HG03460 (cell line): ENCODE measurements around the gene DNAJC13.
A peak's percentile ranks its signal among the peaks of the same experiment; 100 is the strongest.

ENCODE experiments used
- ATAC-seq: cut with Tn5 transposase; IDR thresholded peaks from one replicate; pipeline ENCODE4 v1.9.1; 2021; ENCODE audit not compliant: unreplicated experiment

DNAJC13 gene

DNA sequence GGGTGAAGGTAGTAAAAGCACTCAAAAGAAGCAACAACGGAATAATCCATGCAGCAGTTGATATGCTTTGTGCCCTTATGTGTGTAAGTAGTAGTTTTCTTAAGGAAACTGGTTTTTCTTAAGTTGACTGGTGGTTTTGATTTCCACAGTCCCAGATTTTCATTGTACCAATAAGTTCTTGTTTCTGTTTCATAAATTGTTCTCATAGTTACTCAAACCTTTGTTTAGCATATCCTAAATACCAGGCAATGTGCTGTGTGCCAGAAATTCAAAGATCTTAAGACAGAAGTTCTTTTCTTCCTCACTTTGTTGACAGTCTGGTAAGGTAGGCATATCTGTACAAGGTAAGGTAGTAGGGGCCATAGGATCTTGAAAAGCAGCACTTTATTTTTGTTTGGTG, 40.0 kb downstream of the DNAJC13 start:
- no peak for ATAC-seq

DNA sequence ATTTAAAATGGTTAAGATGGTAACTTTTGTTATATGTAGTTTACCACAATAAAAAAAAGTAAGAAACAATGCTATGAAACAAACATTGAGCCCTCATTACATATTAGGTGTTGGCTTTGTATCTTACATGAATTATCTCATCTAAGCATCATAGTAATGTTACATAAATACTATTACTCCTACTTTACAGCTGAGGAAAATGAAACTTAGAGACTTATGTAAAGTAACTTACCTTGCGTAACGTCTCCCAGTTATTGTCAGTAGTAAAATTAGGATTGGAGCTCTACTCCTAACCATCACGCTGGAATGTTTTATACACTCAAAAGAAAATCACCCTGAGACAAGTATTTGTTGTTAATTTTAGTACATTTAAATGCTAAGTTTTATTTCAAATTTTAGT, 42.2 kb downstream of the DNAJC13 start:
- ATAC-seq: no peak

DNA sequence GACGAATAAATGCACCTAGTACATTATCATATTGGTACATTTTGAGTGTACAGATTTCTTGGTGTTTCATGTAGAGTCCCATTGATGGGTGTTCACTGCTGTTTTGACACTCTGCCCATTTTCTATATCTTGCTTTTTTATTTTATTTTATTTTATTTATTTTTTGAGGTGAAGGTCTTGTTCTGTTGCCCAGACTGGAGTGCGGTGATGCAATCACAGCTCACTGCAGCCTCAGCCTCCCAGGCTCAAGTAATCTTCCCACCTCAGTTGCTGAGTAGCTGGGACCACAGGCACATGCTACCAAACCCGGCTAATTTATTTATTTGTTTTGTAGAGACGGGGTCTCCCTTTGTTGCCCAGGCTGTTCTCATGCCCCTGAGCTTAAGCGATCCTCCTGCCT, 44.2 kb downstream of the DNAJC13 start:
- ATAC-seq: no peak

DNA sequence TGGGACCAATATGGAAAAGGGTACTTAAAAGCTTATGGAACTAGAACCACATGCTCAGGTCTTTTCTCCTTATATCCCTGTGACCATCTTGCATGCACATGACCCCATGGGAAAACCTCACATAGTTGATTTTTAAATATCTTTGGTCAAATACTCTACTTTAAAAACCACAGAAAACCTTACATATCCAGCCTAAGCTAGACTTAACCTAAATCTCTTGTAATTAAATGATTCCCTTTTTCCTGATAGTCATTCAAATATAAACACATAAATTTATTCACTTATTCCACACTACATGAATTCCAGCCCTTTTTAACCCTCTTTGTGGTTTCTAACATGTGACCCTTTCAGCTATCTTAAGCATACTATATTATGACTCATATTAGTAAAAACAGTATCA, 46.8 kb downstream of the DNAJC13 start:
- no peak for ATAC-seq

DNA sequence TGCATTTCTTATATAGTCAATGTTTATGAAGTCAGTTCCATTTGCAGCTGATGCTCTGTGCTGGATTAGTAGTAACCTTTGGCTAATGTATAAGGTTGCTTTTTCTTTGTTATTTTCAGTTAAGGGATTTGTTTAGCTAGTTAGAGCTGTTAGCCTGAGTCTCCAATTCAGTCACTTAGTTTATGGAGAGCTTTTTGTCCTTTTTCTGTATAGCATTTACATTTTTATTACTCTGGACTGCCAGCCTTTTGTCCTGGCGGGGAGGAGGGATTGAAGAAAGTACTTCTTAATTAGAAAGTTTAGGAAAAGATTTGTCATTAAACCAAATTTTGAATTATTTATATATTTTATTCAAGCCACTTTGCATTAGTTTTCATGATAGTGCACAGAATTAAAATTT, 52.0 kb downstream of the DNAJC13 start:
- no peak for ATAC-seq

DNA sequence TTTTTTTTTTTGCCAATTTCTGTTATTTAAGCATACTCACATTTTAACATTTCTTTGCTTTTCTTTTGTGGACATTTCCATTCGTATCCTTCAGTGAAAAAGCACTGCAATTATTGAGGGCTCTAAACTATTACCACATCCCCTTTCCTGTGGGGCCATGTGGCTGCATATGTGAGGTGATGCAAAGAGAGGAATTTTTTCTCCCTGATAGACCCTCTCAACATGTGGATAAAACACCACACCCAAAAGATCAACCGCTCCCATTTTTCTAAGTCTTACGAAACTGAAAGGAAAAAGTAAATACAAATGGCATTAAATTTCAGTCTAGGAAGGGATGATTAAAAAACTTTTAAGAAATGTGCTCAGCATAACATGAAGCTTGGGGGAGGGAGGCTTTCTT, 68.8 kb downstream of the DNAJC13 start:
- no peak for ATAC-seq

DNA sequence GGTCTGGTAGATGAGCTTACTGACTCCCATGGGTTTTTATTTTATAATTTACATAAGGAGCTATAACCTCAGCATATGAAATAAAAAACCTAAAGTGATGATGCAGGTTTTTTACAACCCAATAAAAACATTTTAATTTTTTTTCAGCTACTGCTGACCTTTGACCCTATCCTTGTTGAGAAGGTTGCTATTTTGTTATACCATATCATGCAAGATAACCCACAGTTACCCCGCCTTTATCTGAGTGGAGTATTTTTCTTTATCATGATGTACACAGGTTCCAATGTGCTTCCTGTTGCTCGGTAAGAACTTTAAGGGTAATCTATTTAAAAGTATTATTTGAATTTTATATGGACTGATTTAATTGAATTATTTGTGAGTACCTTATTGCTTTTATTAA, 70.8 kb downstream of the DNAJC13 start:
- no peak for ATAC-seq

DNA sequence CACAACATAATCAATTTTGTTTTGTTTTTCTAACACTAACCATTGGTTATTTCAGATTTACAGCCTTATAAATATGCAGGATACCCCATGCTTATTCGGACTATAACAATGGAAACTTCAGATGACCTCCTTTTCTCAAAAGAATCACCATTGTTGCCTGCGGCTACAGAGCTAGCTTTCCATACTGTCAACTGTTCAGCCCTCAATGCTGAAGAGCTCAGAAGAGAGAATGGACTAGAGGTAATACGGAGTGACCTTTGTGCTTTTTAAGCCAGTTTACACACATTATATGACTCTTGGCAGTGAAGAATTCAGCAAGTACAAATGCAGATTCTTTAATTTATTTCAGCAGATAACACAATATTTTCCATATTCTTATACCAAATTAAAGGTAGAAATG, 81.8 kb downstream of the DNAJC13 start:
- no peak for ATAC-seq

DNA sequence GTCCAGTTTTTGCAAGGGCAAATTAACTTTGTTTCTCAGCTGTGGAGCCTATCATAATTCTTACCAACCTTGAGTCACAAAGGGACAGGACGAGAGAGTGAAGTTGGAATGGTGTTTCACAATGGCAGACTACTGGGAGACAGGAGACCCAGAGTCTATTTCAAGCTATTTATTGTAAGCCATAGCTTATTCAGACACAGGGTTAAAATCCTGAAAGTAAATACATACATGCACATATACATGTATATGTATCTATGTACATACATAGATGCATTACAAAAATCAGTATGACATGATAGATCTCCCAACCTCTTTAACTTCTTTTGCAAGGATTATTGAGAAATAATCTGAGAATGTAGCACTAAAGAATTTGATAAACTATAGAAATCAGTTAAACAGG, 86.3 kb downstream of the DNAJC13 start:
- ATAC-seq: no peak

DNA sequence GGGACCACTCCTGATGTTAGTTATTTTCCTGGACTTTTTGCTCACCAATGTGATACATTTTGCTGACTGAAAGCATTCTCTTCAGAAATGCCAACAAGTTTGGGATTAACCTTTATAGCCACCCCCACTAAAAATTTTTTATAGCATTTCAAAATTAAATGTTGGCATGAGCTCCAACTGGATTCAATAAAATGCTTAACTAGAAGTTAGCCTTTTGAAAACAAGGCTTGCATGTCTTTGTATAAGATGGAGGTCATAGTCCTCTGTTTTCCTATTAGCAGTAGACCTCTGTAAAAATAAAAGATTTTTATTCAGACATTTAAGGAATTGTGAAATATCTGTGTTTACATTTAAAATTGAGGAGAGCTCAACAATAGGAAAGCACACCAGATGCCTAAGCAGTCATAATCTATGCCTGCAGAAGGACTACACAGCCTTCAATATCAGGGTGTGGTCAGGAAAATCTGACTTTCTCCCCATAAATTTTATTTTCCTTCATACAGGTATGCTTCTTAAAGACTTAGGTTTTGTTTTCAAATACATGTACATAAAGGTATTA, 87.2 kb downstream of the DNAJC13 start:
- no peak for ATAC-seq

DNA sequence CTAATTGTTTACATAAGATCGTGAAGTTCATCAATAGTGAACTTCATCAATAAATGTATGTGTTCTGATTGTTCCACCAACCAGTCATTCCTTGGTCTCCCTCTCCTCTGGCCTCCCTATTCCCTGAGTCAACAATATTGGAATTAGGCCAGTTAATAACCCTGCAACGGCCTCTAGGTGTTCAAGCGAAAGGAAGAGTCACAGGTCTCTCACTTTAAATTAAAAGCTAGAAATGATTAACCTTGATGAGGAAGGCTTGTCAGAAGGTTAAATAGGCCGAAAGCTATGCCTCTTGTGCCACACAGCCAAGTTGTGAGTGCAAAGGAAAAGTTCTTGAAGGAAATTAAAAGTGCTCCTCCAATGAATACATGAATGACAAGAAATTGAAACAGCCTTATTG, 90.4 kb downstream of the DNAJC13 start:
- no peak for ATAC-seq

DNA sequence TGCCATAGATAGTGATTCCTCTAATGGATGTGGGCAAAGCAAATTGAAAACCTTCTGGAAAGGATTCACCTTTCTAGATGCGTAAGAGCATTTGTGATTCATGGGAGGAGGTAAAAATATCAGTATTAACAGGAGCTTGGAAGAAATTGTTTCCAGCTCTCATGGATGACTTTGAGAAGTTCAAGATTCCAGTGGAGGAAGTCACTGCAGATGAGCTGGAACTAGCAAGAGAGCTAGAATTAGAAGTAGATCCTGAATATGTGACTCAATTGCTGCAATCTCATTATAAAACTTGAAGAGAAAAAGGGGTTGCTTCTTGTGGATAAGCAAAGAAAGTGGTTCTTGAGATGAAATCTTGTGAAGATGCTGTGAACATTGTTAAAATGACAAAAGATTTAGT, 91.8 kb downstream of the DNAJC13 start:
- ATAC-seq: no peak

DNA sequence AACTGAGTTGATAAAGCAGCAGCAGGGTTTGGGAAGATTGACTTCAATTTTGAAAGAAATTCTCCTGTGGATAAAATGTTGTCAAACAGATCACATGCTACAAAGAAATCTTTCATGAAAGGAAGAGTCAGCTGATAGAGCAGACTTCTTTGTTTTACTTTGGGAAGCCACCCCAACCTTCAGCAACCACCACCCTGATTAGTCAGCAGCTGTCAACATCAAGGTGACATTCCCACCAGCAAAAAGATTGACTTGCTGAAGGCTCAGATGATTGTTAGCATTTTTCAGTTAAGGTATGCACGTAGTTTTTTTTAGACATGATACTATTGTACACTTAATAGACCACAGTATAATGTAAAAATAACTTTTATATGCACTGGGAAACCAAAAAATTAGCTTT, 92.2 kb downstream of the DNAJC13 start:
- no peak for ATAC-seq

DNA sequence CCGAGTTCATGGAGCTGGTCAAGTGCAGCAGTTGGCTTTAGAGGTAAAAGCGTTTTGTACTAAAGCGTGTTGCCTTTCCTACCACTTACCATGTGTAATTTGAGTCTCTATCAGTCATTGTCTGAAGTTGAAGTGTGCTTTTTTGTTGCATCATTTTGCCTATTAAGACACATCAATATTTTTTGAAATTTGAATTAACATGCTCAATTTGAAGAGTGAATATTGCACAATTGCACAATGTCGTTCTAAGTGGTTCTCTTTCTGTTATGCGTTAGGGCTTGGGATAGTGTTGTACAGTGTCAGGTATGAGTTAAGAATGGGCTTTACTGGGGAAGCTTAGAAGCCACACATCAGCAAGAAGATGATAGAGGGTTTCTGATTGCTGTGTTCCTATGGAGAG, 95.8 kb downstream of the DNAJC13 start:
- no peak for ATAC-seq

DNA sequence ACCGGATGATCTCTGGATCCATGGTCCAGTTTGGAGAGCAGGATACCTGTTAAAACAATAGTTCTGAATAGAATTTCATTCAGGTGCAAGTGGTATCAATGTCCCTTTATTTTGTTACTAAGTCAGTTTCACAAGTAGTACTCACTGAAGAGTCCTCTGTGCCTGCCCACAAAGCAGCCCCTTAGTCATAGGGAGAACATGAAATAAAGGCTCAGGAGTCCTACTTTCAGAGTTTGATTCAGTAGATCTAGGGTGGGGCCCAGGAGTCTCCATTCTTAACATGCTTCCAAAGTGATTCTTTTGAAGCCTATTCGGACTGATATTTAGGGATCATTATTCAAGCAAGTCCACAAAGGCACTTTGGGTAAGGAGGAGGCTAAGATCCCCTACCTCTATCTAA, 100.0 kb downstream of the DNAJC13 start:
- no peak for ATAC-seq

DNA sequence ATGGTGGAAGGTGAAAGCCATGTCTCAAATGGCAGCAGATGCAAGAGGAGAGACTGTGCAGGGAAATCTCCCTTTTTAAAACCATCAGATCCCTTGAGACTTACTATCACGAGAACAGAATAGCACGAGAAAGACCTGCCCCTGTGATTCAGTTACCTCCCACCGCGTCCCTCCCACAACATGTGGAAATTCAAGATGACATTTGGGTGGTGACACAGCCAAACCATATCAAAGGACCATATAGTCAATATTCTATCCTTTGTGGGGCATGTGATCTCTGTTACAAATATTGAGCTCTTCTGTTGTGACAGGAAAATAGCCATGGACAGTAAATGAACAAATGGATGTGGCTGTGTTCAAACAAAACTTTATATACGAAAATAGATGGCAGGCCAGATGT, 102.6 kb downstream of the DNAJC13 start:
- ATAC-seq: no peak

DNA sequence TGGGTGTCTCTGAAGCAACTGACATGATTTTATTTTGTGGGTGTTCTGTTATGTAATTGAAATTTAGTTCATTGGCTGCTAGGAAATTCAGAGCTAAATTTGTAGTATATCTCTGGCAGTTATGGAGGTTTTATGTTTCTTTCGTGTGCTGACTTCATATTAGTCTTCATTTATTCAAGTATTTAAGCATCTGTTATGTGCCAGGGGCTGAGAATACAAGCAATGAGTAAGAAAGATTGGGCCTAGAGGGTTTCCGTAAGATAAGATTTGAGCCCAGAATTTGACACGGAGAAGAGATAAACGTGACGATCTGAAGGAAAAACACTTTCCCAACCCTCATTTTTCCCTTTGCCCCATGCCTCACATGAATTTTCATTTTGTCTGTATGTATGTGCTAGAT, 104.6 kb downstream of the DNAJC13 start:
- no peak for ATAC-seq

DNA sequence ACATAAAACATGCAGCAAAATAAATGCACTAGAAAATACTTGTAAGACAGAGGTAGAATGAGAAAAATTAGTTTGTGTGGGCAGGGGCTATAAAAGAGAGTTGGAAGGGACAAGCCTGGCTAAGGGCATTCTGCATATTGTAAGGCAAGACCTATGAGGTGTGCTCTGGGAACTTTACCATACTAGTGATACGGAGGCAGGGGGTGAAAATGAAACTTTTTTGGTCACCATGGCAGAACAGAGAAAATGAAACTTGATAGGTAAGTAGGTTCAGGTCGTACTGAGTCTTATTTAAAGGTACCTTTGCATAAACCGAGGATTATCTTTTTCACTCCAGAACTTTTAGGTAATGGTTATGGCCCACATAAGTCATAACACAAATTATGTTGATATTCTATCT, 105.1 kb downstream of the DNAJC13 start:
- peak; percentile 73 for ATAC-seq

DNA sequence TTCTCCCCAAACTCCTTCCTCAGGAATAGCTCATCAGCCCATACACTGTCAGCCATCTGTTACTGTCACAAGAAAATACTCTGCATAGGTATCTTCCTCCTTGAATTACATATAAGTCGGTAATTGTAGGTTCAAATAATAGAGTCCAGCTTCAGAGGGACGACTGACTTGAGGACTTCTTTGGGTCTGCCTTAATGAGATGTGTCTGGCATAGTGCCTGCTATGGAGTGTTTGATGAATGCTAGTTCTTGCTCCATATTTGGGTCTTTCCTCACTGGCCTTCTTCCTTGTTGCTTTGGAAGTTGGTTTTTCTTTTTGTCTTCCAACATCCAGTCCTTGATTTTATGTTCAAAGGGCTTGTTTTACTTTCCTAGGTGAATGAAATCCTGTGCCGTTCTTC, 113.3 kb downstream of the DNAJC13 start:
- no peak for ATAC-seq

DNA sequence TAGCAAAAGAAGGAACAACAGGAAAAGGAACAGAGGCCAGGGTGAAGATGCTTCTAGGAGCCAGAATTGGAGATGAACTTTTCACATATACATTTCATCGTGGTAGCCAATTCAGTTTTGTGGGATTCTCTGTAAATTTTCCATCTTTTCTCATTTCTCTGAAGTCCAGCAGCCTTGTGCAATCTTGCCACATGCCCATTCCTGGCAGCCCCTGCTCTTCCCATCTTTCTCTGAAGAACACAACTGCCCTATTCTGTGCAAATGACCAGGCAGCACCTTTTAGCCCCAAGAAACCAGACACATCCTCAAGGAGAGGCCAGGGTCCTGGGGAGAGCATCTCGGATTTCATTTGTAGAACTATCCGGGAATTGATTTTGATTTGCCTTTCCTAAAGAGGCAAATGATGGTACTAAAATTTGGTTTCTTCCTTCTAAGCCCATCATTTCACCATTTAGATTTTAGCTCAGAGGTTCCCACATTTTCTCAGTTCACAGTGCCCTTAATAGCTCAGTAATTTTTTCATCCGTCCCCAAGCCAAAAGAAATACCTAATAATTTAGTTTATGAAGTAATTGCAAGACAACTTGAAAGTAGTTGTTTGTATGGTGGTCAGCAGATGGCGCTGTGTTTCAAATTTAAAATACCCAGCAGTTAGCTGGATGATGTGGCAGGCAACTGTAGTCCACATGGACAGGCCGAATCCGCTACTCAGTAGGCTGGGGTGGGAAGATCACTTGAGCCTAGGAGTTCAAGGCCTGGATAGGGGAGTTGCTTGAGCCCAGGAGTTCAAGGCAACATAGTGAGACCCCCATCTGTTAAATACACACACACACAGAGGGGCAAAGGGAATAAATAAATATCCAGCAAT, 118.5 kb downstream of the DNAJC13 start:
- no peak for ATAC-seq

DNA sequence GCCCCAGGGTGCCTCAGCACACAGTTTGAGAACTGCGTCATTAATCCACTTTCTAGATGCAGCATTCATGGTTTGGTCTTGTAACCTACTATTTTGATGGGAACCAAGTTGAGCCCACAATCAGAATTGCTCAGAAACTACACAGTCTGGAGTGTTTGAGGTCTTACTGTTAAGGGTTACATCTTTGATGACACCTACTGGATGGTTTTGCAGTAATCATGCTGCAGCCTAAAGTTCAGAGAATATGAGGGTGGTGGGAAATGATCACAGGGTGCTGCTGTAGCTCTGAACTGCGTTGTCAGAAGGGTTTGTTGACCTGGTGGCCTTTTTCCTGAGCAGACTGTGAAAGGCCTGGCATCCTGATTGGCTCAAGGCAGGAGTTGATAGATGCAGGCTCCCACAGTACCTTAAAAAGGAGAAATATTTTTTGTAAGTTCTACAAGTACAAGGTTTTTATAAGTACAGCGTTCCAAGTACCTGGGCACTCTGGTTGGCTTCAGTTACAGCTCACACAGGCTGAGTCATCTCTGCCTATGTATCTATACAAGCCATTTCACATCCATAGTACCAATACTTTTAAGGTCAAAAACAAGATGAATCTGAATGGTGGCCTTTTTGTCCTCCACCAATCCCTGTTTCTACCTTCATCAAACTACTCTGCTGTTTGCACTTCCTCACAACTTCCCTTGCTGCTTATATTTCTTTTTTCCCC, 119.3 kb downstream of the DNAJC13 start:
- ATAC-seq: no peak

DNA sequence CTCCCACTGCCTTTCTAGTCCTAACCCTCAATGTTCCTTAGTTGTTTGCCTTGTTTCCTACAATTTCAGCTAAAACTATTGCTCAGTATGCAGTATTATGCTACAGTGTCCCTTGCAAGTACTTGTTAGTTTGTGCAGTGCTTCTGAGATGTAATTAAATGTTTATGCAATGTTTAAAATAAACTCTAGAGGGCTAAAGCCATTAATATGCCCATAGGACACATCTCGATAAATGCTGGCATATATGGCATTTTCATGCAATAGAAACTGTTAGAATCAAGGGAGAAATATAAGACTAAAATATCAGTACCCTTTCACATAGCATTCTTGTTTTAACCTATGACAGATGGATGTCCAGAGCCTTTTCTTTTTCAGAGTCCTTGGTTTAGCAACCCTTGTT, 120.0 kb downstream of the DNAJC13 start:
- ATAC-seq: no peak
